ENCODE results near the gene REELD1.

REELD1 gene

DNA sequence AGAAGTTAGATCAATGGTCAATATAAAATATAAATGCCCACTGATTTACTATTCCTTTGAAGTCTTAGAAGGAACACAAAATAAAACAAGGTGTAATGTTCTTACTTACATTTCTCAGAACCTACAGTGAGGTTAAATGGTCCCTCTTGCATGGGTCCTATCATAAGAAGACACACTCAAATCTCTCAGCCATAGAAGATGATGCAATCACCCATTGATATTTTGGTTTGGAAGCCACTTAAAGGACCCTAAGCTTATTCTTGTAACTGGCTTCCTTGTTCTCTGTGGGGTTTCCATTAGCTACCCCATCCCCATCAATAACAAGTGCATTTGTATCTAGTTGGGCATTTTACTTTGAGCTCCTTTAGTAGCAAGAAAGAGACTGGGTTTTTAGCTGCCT lies 15.1 kb downstream of the REELD1 start:
- DNase-seq, result no peak

DNA sequence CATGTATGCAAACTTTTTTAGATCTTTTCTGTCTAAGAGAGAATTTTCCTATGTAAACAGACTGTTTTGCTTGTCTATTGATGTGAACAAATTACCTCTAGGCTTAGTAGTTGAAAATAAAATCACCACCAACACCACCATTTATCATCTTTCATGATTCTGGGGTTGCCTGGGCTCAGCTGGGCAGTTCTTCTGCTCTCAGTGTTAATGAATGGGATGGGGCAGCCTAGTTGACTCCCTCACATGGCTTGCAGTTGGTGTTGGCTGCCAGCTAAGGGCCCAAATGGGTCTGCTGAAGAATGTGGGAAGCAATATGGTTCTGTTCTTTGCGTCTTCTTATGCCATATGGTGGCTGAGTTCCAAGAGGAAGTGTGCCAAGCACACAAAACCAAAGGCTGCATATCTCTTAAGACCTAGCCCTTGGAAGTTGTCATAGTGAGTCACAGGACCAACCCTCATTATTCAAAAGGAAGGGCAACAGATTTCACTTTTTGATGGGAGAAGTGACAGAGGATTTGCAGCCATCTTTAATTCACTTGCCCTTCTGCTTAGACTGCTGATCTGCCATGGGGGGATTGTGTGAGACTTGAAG lies 17.9 kb downstream of the REELD1 start:
- no peak for DNase-seq

DNA sequence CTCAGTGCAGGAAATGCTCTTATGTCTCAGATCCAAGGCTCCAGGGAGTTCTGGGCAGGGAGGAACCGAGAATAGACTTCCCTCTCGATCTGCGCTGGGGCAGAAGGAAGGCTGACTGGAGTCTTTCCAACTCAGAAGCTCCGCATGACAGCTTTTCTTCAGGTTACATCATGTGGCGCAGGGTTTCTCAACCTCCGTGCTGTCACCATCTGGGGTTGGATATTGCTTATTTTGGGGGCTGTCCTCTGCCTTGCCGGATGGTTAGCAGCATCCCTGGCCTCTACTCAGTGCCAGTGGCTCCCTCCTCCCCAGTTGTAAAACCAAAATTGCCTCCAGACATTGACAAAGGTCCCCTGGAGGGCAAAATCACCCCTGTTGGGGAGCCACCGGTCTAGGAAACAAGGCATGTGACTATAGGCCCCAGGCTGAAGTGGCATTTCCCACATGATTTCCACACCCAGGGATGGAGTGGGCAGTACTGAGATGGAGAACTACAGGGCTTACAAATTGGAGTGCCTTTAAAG lies 21.4 kb downstream of the REELD1 start:
- no peak for DNase-seq

DNA sequence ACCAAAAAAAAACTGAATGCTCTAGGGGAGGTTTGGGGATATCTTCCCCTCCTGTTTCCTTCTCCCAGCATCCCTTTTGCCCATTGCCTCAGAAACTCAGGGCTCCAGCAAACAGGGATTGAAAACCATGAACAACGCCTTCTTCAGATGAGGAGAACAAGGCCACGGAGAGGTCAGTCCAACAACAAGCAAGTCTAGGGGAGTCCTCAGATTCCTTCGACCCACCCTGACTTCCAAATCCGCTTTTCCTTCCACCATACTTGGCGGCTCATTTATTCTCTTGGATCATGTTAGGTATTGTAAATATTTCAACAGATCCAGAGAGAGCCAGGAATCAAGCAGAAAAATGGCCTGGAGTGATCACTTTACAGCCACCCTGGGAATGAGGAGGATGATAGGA lies 21.9 kb downstream of the REELD1 start:
- DNase-seq, result no peak

DNA sequence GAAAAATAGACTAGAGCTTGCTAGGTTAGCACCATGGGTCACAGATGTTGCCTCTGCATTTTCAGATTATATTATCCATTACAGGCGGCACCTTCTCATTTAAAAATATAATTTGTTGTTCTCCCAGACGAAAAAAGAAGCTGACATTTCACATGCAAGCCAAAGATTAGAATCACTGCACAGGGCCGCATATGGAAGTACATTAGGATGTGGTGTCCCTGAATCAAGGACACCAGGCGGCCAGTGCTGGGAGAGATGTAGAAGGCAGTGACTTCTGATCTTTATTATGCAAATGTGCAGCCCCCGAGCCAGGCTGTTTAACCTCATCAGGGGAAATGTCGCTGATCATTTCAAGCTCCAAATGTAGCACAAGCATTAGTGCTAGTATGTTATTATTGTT lies 22.8 kb downstream of the REELD1 start:
- no peak for DNase-seq

DNA sequence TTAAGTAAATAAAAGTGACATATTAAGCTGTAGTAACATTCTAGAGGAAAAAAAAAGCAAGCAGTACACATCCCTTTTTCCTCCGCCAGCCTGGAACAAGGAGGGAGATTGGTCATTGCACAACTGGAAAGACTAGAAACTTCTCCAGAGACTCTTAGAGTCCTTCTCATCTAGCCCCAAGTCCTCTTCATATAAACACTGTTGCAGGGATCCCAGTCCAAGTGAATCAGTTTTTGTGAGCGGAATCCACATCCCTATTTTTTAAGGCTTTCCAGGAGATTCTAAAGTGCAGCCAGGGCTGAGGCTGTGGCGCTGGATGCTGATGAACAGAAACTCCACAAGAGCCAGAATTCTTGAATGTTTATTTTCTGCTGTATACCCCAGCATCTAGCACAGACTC lies 23.8 kb downstream of the REELD1 start:
- DNase-seq, result no peak

DNA sequence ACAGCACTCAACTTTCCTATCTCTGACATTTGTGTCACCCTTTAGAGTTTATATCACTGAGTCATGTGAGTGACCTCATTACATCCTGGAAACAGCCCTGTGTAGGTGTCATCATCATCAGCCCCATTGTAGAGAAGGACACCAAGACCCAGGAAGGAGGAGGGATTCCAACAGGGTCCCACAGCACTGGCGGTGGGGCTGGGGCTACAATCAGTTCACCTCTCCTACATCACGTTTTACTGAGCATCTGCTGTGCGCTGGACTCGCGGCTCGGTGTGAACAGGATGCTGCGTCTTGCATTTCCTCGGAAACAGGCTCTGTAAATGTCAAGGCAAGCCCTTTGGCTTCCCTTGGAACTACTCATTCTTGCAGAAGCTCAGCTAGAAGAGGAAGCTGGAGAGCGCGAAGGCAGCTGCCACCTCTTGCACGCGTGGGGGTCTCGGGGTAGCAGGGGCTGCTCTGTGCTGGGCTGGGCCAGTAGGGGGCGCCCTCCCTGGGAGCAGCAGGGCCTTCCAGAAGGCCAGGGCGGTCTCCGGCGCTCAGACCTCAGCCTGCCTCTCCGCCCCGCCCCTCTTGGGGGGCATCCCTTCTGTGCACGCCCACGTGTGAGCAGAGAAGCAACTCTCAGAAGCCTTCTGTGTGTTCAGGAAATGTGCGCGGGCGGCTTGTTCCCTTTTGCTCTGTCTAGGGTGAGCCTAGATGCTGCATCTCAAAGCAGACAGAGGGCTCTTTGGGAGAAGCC lies 29.0 kb downstream of the REELD1 start:
- no peak for DNase-seq

DNA sequence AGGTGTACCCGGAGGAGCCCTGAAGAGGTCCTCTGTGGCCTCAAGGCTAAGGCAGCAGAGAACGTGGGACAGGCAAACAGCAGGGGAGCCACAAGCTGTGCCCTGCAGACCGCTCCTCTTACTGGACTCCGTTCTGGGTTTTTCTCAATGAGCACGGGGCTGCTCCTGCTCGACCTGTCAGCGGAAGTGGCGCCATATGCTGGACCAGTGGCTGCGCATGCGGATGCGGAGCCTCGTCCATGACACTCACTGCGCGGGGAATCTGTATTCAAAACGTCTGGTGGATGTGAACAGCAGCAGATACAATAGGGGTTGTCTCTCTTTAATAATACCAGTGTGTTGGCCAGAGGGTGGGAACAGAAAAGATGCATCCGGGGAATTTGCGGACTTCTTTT lies 29.5 kb downstream of the REELD1 start:
- no peak for DNase-seq

DNA sequence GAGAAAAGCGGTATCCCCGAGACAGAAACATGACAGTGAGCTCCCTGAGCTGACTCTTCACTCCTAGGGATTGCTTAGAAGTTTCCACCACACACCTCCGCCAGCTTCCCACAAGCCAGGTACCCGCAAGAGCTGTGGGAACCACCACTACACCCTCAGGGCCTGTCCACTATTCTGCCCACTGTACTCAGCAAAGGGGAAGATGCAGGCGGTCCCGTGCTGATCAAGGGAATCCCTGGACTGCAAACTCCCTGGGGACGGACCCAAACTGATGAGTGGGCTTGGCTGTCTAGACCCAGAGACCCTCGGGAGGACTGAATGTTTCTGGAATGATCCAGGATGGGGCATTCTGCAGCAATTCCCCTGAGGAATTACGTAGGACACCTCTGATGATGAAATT lies 30.2 kb downstream of the REELD1 start:
- DNase-seq, result no peak

DNA sequence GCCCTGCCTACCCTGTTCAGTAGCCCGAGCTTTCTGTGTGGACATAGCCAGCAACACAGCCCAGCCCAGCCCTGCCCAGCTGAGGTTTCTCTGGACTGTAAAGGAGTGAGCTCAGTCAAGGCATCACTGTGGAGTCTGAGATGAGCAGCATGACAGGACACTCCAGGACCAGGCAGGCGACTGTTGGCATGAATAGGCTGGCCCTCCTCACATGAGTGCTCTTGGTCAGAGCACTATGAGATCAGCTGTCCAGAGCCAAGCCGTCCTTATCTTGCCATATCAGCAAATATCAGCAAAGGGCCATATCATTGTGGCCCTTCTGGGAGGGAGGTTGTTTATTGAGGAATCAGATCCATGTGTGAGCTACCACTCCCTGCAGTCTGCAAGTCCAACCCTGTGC lies 30.9 kb downstream of the REELD1 start:
- DNase-seq, result no peak

DNA sequence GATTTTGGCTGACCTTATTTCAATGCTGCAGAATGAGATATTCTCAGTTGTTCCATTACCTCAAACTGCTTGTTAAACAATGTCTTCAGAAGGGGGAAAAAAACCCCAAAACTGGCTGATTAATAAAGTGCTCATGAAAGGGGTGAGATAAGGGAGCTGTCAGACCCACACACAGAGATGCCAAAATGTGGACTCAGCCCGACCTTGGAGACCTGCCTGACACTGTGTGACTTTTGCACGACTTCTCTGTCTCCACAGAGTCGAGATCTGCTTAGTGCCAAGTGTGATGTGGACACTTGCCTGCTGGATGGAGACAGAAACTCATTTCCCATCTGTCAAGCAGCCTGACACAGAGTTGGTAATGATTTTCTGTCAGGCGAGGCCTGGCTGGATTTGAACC lies 31.5 kb downstream of the REELD1 start:
- DNase-seq, result no peak

DNA sequence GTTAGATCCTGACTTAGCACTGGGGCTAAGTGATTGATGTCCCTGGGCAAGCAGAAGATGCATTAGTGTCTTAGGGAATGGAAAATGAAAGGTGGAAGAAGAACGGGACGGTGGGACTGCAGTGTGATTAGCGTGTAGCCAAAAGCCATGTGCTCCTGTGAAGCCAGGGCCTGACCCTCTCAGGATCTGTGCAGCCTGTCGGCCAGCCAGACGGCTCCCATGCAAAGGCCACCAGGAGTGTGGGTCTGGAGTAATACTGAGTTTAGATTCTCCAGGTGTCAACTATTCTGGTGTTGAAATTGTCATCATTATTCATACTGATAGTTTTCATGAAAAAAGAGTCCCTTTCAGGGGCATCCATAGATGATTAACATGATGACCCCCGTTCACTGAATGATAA lies 32.0 kb downstream of the REELD1 start:
- no peak for DNase-seq

DNA sequence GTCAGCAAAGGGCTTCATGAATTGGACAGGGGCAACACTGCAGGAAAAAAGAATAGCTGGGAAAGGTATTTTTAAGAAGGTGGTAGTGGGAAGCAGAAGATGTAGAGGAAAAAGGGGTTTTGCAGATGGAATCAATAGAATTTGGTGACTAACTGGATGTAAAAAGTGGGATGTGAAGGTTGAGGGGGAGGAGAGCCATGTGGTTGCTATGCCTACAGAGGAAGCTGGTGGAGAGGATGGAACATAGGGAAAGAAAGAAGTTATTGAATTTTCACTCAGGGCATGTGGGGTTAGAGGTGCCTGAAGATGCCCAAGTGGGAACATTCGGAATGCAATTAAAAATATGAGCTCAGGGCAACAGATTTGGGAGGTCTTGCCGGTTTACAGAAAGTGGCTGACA lies 33.0 kb downstream of the REELD1 start:
- no peak for DNase-seq

DNA sequence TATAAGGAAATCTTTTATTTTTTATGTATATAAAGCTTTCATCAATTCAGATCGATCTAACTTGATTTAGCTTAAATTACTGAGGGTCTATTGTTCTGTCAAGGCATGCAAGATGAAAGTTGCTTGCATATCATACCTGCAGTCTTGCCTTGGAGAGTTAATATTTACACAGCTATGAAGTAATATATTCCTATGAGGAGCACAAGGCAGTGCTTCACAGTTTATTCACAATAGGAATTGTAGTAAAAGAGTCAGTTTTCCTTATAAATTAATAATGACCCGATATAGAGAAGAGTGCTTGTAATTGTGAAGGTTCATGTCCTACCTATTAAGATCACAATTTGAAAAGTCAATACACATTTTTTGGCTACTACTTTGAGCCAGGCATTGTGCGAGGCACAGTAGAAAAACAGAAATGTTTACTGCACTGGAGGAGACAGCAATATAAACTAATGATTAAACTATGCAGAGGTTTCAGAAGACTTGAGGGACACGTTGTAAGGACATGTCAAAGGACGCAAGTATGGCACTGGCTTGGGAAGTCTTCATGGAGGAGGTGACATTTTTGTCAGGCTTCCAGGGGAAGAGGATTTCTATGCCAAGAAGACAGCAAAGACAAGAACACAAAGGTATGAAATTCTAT lies 38.8 kb downstream of the REELD1 start:
- DNase-seq, result no peak

DNA sequence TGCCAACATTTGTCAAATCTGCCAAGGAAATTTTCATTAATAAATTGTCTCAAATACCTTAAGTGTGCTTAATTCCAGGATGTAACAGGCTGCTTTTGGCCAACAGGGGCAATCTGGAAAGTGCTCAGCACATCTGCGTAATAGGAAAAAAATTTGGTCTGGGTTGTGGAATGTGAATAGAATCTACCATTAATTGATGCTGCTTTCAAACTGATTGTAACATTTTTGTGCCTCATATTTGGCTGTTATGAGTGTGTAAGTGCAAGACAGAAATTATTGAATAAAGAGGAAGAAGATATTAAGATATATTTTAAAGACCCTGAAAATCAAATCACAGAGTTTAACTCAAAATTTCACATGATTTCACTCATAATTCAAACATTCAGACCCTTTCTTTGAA lies 41.1 kb downstream of the REELD1 start:
- DNase-seq, result no peak

DNA sequence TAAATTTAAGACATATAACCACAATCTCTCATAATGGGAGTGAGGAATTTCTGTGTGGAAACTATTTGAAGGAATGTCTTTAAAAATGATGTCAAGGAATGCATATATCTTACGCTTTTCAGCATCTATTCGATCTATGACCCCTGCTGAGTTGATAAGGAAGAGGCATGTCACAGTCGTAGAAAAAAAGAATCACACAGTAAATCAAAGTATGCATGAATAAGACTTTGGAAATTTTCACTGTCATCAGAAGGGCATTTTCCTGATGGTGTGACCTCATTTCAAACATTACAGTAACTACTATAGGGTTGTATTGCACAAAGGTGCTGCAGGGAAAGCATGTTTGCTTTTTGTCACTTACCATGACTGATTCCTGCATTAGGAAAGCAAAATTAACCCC lies 41.5 kb downstream of the REELD1 start:
- DNase-seq, result no peak

DNA sequence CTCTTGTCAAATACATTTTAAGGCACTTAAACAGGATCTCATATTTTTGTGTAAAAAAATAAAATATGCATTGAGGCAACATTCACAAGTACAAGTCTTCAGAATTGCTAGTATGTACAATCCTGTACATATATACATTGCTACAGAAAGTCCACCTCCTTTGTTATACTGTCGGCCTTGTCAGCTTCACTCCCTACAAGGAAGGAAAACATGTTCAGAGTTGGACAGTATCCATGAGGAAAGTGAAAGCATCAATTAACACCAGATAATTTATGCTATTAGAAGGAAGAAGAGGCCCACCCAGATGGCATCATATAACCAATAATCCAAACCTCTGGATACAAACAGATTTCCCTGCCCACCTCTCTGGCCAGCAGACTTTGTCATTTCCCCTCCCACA lies 42.0 kb downstream of the REELD1 start:
- DNase-seq, result no peak

DNA sequence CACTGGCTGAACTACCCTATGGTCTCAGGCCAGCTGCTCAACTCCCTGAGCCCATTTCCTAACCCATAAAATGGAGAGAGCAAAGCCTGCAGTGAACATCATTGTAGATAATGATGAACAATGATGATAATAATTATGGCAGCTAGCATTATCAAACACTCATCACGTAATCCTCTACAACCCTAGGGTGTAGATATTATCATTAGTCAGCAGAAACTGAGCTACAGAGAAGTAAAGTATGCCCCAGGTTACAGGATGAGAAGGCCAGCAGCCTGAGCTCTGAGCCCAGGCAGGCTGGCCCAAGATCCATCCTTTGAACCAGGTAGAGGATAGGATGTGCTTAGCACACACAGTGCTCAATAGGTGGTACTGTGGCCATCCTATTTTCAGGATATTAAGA lies 43.2 kb downstream of the REELD1 start:
- DNase-seq, result no peak

DNA sequence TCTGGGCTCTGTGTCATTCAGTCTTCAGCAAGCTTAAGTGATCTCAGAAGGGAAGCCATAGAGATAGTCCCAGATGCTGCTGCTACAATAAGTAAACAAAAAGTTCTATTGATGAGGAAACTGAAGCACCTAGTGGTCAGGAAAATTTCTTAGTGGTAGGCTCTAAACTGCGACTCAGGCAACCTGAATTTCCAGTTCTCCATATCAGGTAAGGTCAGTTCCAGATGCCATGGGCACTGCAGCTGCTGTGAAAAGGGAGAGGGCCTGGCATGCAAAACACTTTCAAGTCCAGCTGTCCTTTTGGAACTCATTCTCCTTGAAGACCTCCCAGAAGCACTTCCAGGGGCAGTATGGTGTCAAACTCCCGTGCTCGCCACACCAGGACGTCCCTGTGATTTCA lies 46.2 kb downstream of the REELD1 start:
- DNase-seq, result no peak

DNA sequence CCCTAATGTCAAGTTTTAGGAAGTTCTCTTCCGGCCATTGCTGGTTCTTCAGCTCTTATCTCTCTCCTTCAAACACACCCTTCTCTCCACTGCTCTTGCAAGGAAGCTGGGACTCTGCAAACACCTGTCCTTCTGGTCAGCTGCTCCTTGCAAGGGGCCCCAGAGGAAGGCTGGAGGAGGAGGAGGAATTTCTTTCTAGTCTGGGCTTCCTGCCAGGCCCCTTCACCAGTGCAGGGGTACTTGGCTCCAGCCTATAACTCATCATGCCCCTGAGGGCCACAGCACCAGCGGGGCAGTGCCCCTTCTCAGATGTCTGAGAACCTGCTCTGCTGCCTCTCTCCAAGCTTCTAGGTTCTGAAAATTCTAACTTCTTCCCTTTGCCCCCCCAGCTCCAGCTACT lies 46.7 kb downstream of the REELD1 start:
- no peak for DNase-seq

DNA sequence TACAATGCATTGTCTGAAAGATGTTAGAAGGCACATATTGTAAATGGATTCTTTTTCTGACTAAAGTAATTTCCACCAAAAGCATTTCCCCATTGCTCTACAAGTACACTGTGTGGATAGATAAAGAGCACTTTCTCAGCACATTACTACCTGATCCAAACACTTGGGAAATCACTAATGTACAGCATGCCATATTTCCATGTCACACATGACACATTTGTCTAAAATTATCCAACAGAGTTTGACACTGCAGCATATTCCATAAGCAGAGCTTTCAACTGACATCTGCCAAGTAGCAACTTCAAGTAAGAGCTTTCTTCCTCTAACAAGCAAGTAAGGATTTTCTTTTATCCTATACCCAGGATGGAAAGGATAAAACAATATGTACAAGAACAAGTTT lies 49.5 kb downstream of the REELD1 start:
- DNase-seq, result no peak

DNA sequence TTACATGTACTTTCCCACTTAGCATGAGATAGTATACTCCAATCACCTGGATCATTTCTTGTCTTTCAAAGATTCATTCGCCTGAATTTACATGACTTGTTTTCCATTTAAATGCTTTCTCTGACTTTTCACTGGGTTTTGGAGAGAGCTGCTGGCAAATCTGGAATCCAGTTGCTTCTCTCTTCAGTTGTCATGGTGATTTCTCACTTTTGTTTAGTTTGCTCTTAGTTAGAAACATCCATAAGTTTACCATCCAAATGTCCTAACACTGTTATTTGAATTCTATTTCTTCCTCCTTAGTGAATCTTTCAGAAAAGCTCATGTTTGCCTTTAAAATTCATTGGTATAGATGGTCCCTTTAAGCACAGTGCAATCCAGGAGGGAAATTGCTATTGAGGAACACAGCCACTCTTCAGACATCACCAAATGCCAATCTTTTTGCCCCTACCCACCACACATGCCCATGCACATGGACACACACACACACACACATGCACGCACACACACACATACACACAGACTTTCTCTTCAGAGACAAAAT lies 51.7 kb downstream of the REELD1 start:
- DNase-seq, result no peak

DNA sequence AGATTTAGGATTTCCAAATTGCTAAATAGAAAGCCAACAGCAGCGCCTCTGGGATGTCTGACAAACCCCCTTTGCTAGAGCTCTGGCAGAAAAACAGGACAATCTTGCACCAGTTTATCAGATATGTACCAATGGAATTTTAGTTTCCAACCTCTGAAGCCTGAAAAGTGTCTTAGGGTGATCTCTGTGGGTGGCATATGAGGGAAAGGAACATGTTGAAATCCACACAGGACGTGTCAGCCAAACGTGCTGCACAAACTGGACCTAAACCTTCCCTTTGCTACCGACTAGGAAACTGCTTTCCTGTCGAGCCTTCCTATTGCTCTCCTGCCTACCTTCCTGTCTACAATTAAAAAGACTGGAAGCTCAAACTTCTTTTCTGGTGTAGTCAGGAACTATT lies 53.5 kb downstream of the REELD1 start:
- DNase-seq, result no peak

DNA sequence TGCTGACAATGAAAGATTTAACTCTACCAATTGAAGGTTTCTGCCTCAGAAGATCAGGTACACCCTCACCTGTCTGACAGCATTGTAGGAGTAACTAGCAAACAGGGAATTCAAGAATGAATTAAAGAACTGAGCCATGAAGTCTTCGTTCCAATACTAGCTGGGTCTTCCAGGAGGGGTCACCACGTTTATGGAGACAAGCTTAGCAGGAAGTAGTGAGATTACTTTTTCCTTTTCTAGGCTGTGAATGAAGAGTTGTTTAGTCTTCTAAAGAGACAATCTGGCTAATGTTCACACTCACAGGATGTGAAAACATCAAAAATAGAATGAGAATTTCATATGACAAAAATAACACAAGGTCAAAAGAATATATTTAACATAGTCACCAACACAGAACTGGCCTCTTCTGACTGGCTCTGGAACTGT lies 54.9 kb downstream of the REELD1 start:
- no peak for DNase-seq

All from NCI-H1105 treated with DMSO at 0.1 percent for 48 hours (cell line).